ENCODE results near the gene CREB5.

The CREB5 gene

GRCh38 chr7:28872226-28872625 lies 459.9 kb downstream of the CREB5 start:
- no peak for DNase-seq

- no peak for DNase-seq
Observed at GRCh38 chr7:28873365-28873764, 461.0 kb downstream of the CREB5 start.

GRCh38 chr7:28874001-28874400 lies 461.7 kb downstream of the CREB5 start:
- DNase-seq: no peak

Data from NCI-H1436 treated with DMSO at 0.1 percent for 48 hours (cell line).